Transverse colon (tissue), 4 donors: Measurements from ENCODE around the gene PTPN20. TPM values are rescaled to one million over a fixed set of nuclear protein-coding genes. Genes with fewer than 3 reads are reported as not detected.

Source experiments
- DNase-seq: peaks from one replicate; pipeline ENCODE4 v3.0.0-alpha.2; 2019
- H3K27ac ChIP-seq, 4 donors: fragments of 200-600 bp; sonication (generic); 2 replicates each; pipeline ENCODE4 v1.5.1; 2016 to 2018; ENCODE audit warnings: inconsistent platforms in 4 of 4
- H3K27me3 ChIP-seq: fragments of 200-600 bp; sonication (generic); 2 replicates; pipeline ENCODE4 v1.5.1; 2017; ENCODE audit warnings: inconsistent platforms
- H3K36me3 ChIP-seq, 4 donors: fragments of 200-600 bp; sonication (generic); 2 replicates each; pipeline ENCODE4 v1.5.1; 2017 to 2019; ENCODE audit warnings: inconsistent platforms in 4 of 4
- H3K4me1 ChIP-seq, 4 donors: fragments of 200-600 bp; sonication (generic); 2 replicates each; pipeline ENCODE4 v1.5.1; 2017 to 2020; ENCODE audit warnings: inconsistent platforms in 4 of 4
- H3K4me3 ChIP-seq, 4 donors: fragments of 200-600 bp; sonication (generic); 1 replicate in 1 of 4; 2 replicates in 3 of 4; pipeline versions ENCODE4 v1.5.1 to v1.6.1; 2017 to 2019; ENCODE audit warnings: inconsistent platforms in 4 of 4
- H3K9me3 ChIP-seq, 2 donors: fragments of 200-600 bp; sonication (generic); 2 replicates each; pipeline ENCODE4 v1.5.1; 2017 to 2019; ENCODE audit warnings: inconsistent platforms in 2 of 2
- EP300 ChIP-seq: sonication (generic); formaldehyde crosslinking; IDR thresholded peaks from one replicate; pipeline ENCODE4 v1.6.1; 2017; ENCODE audit warnings: antibody characterized with exemption, low read depth
- POLR2A ChIP-seq: fragments of 450-650 bp; IDR thresholded peaks from one replicate; pipeline ENCODE4 v1.6.1; 2016; ENCODE audit warnings: antibody characterized with exemption, mild to moderate bottlenecking, moderate library complexity
- POLR2AphosphoS5 ChIP-seq, 3 donors: sonication (generic); formaldehyde crosslinking; IDR thresholded peaks; one replicate each; pipeline ENCODE4 v1.6.1; 2016; ENCODE audit warnings: antibody characterized with exemption in 3 of 3
- WGBS, 2 donors: methylation state at CpG; one replicate each; pipeline ENCODE4 v1.1.5; 2018; ENCODE audit warnings: low coverage in 1 of 2; 5-methylcytosine and 5-hydroxymethylcytosine counted together
- in situ Hi-C, 4 donors: fragments of 200-750 bp; cut with MboI; loops; one replicate each; pipeline versions ENCODE4 v1.15.0 to v1.15.1; 2017; ENCODE audit warnings: low sequenced_read_pairs in 3 of 4, low pct_ligation_motif_present in 1 of 4, low pct_unique_long_range_greater_than_20kb in 1 of 4
- intact Hi-C: fragments of 100-400 bp; cut with DNase I; formaldehyde crosslinking; loops from one replicate; pipeline ENCODE4 v1.15.1; 2023; ENCODE audit warnings: low total_unique reads
- total RNA-seq, 4 donors: library from RNA; depleted of rRNA; stranded (reverse); fragments of >200 nt; gene quantifications; one replicate each; pipeline ENCODE4 v1.1.0, GENCODE V29; 2016
- TF ChIP-seq, protein P1 (sequence below), 5 experiments: fragments of 200-600 bp in 3 of 5; fragments of 450-650 bp in 2 of 5; sonication (generic) in 3 of 5; IDR thresholded peaks; 1 replicate in 2 of 5; 2 replicates in 3 of 5; pipeline ENCODE4 v1.5.1; 2016 to 2017; ENCODE audit warnings: antibody characterized with exemption in 5 of 5, inconsistent platforms in 3 of 5, mild to moderate bottlenecking in 2 of 5, moderate library complexity in 1 of 5

PTPN20 gene
- total RNA-seq, 4 donors from 2014 or later = 1.6 to 34.0 (median 4.9) TPM; not detected in 1

DNA sequence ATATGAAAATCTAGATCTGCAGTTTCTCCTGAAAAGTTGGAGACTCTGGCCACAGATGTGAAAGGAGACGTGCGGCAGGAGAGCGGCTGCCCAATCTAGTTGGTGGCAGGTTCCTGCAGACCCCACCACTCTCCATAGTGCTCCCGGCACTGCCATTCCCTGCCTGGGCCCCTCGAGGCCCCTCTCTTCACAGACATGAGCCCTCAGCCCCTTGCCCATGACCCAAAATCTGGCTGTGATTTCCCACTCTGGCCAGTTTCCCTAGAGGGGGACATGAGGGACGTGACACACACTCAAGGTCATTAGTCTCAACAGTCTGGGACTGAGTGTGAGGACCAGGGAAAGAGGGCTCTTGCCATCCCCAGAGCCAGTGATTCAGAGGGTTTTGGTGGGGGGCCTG lies 138.7 kb downstream of the PTPN20 start:
- H3K4me1 ChIP-seq = no peaks in the 10 kb centered on the region
- in situ Hi-C loops = loop anchor here in 1 of 4 donors (25.0 kb wide), 1 partner anchor 262 kb away; the partner anchor contains the start of genes GDF10 and GDF2
- H3K36me3 ChIP-seq = no peaks in the 10 kb centered on the region
- WGBS, 2 donors = 78% methylated on average over 6 of the region's 6 CpGs; no CpG with 5 or more reads in 1 of the 2 donors
- H3K27ac ChIP-seq = no peak overlapping the region
- intact Hi-C loops = no loop called here
- no peak for TF ChIP-seq POLR2A
- TF ChIP-seq EP300 = no peak
- TF ChIP-seq POLR2AphosphoS5 (IDR thresholded peaks at IDR 0.05) = no peak
- TF ChIP-seq, protein P1, sequence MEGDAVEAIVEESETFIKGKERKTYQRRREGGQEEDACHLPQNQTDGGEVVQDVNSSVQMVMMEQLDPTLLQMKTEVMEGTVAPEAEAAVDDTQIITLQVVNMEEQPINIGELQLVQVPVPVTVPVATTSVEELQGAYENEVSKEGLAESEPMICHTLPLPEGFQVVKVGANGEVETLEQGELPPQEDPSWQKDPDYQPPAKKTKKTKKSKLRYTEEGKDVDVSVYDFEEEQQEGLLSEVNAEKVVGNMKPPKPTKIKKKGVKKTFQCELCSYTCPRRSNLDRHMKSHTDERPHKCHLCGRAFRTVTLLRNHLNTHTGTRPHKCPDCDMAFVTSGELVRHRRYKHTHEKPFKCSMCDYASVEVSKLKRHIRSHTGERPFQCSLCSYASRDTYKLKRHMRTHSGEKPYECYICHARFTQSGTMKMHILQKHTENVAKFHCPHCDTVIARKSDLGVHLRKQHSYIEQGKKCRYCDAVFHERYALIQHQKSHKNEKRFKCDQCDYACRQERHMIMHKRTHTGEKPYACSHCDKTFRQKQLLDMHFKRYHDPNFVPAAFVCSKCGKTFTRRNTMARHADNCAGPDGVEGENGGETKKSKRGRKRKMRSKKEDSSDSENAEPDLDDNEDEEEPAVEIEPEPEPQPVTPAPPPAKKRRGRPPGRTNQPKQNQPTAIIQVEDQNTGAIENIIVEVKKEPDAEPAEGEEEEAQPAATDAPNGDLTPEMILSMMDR (IDR thresholded peaks at IDR 0.05) = no peak
- H3K4me3 ChIP-seq = no peak overlapping the region
- no peaks in the 10 kb centered on the region for H3K9me3 ChIP-seq
- H3K27me3 ChIP-seq = no peaks in the 10 kb centered on the region
- no peak for DNase-seq

DNA sequence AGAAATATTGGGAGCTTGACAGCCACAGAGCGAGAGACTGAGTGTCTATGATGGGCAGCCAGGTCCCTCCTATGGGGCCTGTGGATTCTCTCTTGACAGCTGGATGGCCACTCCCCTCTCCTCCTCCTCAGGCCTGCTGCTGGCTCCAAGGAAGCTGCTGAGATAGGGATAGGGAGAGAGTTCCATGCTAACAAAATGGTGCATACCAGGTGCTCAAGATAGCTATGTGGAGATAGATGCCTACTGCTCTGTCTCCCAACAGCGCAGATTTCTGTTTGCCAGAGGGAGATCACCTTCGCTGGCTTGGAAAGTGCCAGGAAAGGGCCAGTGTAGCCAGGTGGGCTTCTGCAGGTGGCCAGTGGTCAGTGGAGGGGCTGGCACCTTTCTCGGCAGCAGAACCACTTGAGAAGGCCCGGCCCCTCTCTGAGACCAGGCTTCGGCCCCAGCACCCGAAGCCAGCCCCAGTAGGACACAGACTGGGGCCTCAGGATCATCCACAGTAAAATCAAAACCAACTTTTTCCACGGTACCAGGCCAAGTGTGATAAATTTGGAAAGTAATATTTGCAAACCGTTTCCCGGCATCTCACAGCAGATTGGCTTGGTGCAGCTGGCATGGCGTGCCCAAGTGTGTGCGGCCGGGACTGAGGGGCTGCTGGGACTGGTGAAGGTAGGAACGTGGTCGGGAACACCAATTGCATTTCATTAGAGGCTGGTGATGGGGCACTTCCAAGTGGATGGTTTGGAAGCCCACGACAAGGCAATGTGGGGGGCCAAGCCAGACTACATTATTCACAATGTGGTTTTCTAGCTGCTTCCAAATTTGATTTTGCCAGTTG lies 139.6 kb downstream of the PTPN20 start:
- Histone ChIP-seq H3K9me3 (no peaks in the 10 kb centered on the region), H3K27ac (no peak overlapping the region), H3K27me3 (no peaks in the 10 kb centered on the region), H3K4me1 (no peaks in the 10 kb centered on the region), H3K36me3 (no peaks in the 10 kb centered on the region), H3K4me3 (no peak overlapping the region)
- intact Hi-C loops = no loop called here
- in situ Hi-C loops = no loop called here
- WGBS, 2 donors = 78% methylated on average over 16 of the region's 16 CpGs; no CpG with 5 or more reads in 1 of the 2 donors
- no peak for TF ChIP-seq EP300
- no peak for TF ChIP-seq POLR2AphosphoS5 (IDR thresholded peaks at IDR 0.05)
- TF ChIP-seq POLR2A = no peak
- TF ChIP-seq, protein P1 (IDR thresholded peaks at IDR 0.05) = no peak
- DNase-seq = no peak

DNA sequence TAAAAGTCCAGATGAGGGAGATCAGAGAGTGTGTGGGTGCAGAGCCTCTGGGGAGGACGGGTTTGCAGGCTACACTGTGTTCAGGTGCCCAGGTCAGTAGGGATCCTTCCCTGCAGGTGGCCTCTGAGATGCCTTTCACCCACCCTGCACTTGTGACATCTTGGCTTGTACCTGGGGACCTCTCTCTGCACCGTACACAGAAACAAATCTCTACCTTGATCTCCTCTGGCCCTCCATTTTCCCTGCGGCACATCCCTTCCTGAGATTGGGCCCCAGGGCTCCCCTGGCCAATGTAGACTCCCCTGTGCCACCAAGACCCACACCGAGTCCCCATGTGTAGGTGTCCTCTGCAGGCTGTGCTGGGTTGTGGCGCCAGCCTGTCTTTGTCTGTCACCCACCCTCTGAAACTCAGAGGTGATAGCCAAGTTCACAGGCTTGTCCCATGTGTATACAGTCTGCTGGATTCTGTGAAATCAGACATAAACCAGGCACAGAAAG lies 140.6 kb downstream of the PTPN20 start:
- TF ChIP-seq POLR2AphosphoS5 (IDR thresholded peaks at IDR 0.05) (no peak), POLR2A (no peak), EP300 (no peak)
- TF ChIP-seq, protein P1 (IDR thresholded peaks at IDR 0.05) = no peak
- Histone ChIP-seq H3K27ac (no peak overlapping the region), H3K4me1 (no peaks in the 10 kb centered on the region), H3K27me3 (no peaks in the 10 kb centered on the region), H3K36me3 (no peaks in the 10 kb centered on the region), H3K9me3 (no peaks in the 10 kb centered on the region), H3K4me3 (no peak overlapping the region)
- DNase-seq = no peak
- intact Hi-C loops (loop anchor here (1.0 kb wide), 1 partner anchor 254 kb away; no protein-coding TSS in a partner anchor), in situ Hi-C loops (no loop called here)
- WGBS, 2 donors = 81 to 100% methylated on average over 1 to 5 of the region's 5 CpGs
